Measurements from ENCODE around the gene PIK3CA. TPM values are rescaled to one million over a fixed set of nuclear protein-coding genes. Genes with fewer than 3 reads are reported as not detected.

PIK3CA gene
- total and polyA plus RNA-seq, 2 experiments from 2014 or later, result 5.1 to 13.4 TPM

DNA sequence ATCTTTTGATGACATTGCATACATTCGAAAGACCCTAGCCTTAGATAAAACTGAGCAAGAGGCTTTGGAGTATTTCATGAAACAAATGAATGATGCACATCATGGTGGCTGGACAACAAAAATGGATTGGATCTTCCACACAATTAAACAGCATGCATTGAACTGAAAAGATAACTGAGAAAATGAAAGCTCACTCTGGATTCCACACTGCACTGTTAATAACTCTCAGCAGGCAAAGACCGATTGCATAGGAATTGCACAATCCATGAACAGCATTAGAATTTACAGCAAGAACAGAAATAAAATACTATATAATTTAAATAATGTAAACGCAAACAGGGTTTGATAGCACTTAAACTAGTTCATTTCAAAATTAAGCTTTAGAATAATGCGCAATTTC is 86.0 kb downstream of the PIK3CA start (continued):
- no peak for TF ChIP-seq CREB1 (CRISPR knock-in tag; IDR thresholded peaks at IDR 0.05; ENCODE audit: low read depth)

GRCh38 chr3:179236669-179237301 is 88.6 kb downstream of the PIK3CA start:
- peaks cover 27% of the 10 kb centered on the region for H3K4me1 ChIP-seq (ENCODE audit: insufficient read depth)
- Mint-ChIP-seq H3K4me3 (no peak overlapping the region), H3K27me3 (ENCODE audit: insufficient read depth, low read depth, poor library complexity) (no peaks in the 10 kb centered on the region), H3K4me1 (peaks cover 12% of the 10 kb centered on the region), H3K9me3 (no peaks in the 10 kb centered on the region), H3K36me3 (ENCODE audit: low read depth) (no peaks in the 10 kb centered on the region; the same call in 2 of the 3 replicates), H3K27ac (peak overlapping the region; percentile 5; the same call in 1 of the 2 replicates)
- no peaks in the 10 kb centered on the region for H3F3A ChIP-seq (replicated peaks; ENCODE audit: low read depth)
- H3K27ac ChIP-seq (ENCODE audit: low read depth), result no peak overlapping the region
- H3K79me2 ChIP-seq (replicated peaks; ENCODE audit: insufficient read depth), result no peaks in the 10 kb centered on the region
- no peak overlapping the region for H3K4me2 ChIP-seq
- H3K36me3 ChIP-seq (ENCODE audit: insufficient read depth), result no peaks in the 10 kb centered on the region
- ATAC-seq (no peak), DNase-seq (ENCODE audit: low spot score) (no peak)
- H3K27me3 ChIP-seq (ENCODE audit: insufficient read depth), result no peaks in the 10 kb centered on the region
- H4K20me1 ChIP-seq (replicated peaks; ENCODE audit: insufficient read depth), result no peaks in the 10 kb centered on the region
- no peaks in the 10 kb centered on the region for H3K9me2 ChIP-seq (ENCODE audit: insufficient read depth)
- TF ChIP-seq POLR2AphosphoS5 (IDR thresholded peaks at IDR 0.05; ENCODE audit: low read depth) (no peak), EZH2phosphoT487 (IDR thresholded peaks at IDR 0.05; ENCODE audit: unreplicated experiment) (no peak), ETS1 (IDR thresholded peaks at IDR 0.05) (no peak), JUNB (IDR thresholded peaks at IDR 0.05; ENCODE audit: unreplicated experiment) (no peak), ZNF114 (CRISPR knock-in tag; IDR thresholded peaks at IDR 0.05) (no peak), CTCF (conservative IDR thresholded peaks at IDR 0.05; ENCODE audit: low read depth in 2 of 2) (no peak), ZNF462 (CRISPR knock-in tag; IDR thresholded peaks at IDR 0.05) (no peak), ZNF331 (CRISPR knock-in tag; IDR thresholded peaks at IDR 0.05; ENCODE audit: low read depth) (no peak), EZH2 (IDR thresholded peaks at IDR 0.05; ENCODE audit: low read depth, unreplicated experiment) (no peak), STAT1 (IDR thresholded peaks at IDR 0.05; ENCODE audit: unreplicated experiment) (no peak), CREB1 (CRISPR knock-in tag; IDR thresholded peaks at IDR 0.05; ENCODE audit: low read depth) (no peak), NANOG (IDR thresholded peaks at IDR 0.05; ENCODE audit: borderline replicate concordance) (no peak)
- TF ChIP-seq, protein P1, sequence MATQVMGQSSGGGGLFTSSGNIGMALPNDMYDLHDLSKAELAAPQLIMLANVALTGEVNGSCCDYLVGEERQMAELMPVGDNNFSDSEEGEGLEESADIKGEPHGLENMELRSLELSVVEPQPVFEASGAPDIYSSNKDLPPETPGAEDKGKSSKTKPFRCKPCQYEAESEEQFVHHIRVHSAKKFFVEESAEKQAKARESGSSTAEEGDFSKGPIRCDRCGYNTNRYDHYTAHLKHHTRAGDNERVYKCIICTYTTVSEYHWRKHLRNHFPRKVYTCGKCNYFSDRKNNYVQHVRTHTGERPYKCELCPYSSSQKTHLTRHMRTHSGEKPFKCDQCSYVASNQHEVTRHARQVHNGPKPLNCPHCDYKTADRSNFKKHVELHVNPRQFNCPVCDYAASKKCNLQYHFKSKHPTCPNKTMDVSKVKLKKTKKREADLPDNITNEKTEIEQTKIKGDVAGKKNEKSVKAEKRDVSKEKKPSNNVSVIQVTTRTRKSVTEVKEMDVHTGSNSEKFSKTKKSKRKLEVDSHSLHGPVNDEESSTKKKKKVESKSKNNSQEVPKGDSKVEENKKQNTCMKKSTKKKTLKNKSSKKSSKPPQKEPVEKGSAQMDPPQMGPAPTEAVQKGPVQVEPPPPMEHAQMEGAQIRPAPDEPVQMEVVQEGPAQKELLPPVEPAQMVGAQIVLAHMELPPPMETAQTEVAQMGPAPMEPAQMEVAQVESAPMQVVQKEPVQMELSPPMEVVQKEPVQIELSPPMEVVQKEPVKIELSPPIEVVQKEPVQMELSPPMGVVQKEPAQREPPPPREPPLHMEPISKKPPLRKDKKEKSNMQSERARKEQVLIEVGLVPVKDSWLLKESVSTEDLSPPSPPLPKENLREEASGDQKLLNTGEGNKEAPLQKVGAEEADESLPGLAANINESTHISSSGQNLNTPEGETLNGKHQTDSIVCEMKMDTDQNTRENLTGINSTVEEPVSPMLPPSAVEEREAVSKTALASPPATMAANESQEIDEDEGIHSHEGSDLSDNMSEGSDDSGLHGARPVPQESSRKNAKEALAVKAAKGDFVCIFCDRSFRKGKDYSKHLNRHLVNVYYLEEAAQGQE (IDR thresholded peaks at IDR 0.05; ENCODE audit: unreplicated experiment), result no peak
- no peak overlapping the region for H2AFZ ChIP-seq
- H3K4me3 ChIP-seq, result no peak overlapping the region
